Right renal cortex interstitium (tissue), 3 donors: ENCODE measurements around the gene PODN. TPM values are rescaled to one million over a fixed set of nuclear protein-coding genes. Genes with fewer than 3 reads are reported as not detected.

Experiments used
- DNase-seq, 3 donors: peaks; one replicate each; pipeline ENCODE4 v3.0.0-alpha.2; 2013; ENCODE audit warnings: low read depth in 3 of 3, low spot score in 2 of 3
- polyA plus RNA-seq, 3 donors: library from polyadenylated mRNA; unstranded; fragments of 120-200 nt; gene quantifications; one replicate each; pipeline ENCODE4 v1.2.1, GENCODE V29; 2013; ENCODE audit not compliant: insufficient read length in 3 of 3

The PODN gene
- polyA plus RNA-seq, 3 donors: 1.4 to 1.8 (median 1.6) TPM

- DNase-seq: no peak
Observed at GRCh38 chr1:53073868-53074311, 11.9 kb downstream of the PODN start.

- DNase-seq: no peak
Observed at GRCh38 chr1:53074313-53075154, 12.5 kb downstream of the PODN start.

- DNase-seq: no peak
Observed at GRCh38 chr1:53075206-53075605, 13.2 kb downstream of the PODN start.

DNA sequence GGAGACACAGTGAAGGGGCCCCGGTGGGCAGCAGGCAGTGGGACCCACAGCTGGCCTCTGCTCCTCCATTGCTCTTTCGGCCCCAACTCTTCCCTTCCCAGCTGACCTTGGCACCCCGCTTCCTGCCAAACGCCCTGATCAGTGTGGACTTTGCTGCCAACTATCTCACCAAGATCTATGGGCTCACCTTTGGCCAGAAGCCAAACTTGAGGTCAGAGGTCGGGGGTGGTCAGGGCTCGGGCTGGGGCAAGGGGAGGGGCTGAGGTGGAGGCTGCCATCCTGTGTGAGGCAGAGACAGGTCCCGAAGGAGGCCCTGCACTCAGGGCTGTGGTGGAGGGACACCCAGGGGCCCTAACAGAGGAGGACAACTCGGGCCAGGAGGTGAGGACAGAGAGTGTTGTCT, 13.7 kb downstream of the PODN start:
- no peak for DNase-seq

- no peak for DNase-seq
Observed at GRCh38 chr1:53076165-53076564, 14.2 kb downstream of the PODN start.

DNA sequence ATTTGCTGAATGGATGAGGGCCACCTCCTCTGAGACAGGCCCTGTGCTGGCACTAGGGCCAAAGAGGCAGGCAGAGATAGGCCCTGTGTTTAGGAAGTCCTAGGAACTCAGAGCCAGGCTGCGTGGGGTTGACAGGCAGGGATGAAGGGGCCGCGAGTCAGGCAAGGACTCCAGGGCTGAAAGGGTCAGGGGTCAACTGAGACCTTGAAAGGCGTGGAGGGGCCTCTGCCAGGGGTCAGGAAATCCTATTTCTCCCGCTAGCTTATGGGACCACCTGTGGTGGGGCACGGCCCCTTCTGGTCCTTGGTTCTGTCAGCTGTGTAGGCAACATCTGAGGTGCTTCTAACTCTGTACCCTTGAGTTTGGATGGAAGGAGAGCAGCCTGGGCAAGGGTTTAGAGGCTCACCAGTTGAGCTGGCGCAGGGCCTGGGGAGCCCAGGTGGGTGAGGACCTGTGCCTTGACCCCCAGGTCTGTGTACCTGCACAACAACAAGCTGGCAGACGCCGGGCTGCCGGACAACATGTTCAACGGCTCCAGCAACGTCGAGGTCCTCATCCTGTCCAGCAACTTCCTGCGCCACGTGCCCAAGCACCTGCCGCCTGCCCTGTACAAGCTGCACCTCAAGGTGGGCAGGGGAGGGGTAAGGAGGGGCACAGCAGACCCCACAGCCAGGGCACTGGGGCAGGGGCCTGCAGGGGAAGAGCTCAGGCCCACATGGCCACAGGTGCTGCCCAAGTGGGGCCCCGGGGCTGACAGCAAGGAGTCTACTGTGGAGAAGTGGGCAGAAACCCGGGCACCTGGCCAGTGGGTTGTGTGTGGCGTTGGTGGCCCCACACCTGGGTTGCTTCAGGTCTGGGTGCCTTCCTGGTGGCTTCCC, 14.9 kb downstream of the PODN start:
- no peak for DNase-seq

DNA sequence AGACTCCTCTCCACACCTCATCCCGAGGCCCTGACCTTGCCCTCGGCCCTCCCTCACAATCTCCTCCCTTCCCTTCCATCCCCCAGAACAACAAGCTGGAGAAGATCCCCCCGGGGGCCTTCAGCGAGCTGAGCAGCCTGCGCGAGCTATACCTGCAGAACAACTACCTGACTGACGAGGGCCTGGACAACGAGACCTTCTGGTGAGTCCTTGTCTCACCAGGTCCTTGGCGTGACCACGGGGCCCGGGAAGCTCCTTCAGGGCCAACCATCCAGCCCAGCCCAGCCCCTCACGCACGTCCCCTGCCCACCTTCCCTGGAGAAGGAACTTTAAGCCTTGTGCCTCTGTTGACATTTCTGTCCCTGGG, 15.6 kb downstream of the PODN start:
- DNase-seq: no peak

DNA sequence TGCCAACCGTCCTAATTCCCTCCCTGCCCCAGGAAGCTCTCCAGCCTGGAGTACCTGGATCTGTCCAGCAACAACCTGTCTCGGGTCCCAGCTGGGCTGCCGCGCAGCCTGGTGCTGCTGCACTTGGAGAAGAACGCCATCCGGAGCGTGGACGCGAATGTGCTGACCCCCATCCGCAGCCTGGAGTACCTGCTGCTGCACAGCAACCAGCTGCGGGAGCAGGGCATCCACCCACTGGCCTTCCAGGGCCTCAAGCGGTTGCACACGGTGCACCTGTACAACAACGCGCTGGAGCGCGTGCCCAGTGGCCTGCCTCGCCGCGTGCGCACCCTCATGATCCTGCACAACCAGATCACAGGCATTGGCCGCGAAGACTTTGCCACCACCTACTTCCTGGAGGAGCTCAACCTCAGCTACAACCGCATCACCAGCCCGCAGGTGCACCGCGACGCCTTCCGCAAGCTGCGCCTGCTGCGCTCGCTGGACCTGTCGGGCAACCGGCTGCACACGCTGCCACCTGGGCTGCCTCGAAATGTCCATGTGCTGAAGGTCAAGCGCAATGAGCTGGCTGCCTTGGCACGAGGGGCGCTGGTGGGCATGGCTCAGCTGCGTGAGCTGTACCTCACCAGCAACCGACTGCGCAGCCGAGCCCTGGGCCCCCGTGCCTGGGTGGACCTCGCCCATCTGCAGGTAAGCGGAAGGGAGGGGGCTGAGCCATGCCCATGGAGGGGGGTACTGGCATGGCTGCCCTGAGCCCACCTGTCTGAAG, 16.5 kb downstream of the PODN start:
- DNase-seq: no peak

DNA sequence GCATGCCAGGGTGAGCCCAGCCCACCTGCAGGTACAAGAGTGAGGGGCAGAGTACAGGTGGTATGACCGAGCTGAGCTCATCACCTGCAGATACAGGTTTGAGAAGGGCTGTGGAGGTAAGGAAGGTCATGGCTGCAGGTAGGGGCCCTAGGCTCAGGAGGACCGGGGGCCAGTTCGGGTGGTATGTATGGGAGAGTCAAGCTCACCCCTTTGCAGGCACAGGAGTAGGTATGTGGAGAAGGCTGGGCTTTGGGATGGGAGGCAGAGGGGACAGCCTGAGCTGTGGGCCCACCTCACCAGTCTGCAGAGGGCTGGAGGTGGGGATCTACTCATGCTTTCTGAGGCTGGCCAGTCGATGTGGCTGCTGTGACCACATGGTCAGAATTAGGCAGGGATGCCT, 17.2 kb downstream of the PODN start:
- DNase-seq: no peak

DNA sequence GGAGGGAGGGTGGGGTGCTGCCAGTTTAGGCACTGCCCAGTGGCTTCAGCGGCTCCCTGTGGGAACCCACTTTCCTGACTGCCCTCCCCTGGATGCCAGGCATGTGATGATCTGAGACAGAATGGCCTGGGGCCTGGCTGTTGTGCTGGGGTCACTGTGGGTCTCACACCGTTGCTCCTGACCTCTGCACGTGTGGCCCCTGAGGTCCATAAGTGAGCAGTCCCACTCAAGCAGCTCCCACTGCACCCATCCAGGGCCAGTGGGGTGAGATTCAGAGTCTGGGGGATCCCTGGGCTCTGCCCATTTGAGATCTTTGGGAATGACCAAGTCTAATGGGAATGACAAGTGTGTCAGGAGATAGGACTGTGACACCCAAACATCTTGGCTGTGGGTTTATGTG, 18.0 kb downstream of the PODN start:
- DNase-seq: no peak

DNA sequence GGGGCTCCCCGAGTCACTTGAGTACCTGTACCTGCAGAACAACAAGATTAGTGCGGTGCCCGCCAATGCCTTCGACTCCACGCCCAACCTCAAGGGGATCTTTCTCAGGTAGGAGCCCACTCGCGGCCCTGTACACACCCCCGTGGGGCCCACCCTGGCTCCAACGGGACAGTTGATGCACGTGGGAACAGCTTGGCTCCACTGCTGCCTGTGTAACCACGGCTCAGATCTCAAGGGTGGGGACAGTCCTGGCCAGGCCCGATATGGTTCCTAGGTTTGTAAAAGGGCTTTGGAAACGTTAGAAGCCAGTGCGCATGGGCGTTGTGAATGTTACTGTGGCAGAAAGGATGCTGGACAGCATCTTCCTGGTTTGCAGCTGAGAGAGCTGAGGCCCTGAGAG, 18.8 kb downstream of the PODN start:
- DNase-seq: no peak

DNA sequence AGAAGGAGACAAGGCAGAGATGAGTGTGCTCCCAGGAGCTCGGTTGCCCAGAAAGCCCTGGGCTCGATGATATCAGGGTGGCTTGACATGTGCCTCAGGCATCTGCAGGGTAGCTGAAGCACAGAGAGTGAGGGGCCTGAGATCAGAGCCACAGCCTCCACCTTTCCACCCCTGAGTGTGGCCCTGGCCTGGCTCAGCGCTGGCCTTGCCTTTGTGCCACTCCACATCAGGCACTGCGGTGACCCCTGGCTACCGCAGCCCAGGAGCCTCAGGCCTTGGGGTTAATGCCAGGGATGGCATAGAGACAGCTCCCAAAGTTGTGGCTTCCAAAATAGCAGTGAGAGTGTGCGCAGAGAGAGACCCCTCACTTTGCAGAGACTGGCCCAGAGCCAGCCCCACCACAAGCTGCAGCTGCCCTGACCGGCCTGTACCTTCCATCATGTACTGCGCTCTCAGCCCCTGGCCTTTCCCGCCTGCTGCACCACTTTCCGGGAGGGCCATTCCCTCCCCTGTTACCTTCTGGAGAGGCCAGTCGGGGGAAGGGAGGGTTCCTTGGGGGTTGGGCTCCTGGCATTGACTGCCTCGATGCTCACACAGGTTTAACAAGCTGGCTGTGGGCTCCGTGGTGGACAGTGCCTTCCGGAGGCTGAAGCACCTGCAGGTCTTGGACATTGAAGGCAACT, 19.5 kb downstream of the PODN start:
- no peak for DNase-seq

DNA sequence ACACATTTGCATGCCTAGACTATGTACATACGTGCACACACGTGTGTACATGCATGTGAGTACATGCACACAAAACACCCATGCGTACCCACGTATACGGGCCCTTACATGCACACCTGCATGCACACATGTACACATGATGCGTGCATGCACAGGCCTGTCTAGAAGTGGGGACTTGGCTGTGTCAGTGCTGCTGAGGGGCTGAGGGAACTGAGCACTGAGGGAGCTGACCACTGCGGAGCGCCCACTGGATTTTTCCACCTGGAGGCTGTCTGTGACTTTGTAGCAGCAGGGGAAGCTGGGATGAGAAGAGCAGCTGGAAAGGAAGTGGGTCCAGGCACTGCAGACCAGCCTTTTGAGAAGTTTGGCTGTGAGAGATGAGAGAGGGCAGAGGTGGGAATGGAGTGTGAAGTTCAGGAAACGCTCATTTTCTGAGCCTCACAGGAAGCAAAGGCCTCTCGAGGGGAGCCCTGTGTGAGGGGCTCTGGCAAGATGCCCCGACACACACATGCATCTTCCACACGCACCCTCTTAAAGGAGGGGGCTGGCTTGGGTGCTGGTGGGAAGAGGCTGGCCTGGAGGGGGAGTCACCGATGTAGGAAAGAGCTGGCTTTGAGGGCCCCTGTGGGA, 20.9 kb downstream of the PODN start:
- DNase-seq: no peak

GRCh38 chr1:53083636-53084588, 21.9 kb downstream of the PODN start:
- no peak for DNase-seq

DNA sequence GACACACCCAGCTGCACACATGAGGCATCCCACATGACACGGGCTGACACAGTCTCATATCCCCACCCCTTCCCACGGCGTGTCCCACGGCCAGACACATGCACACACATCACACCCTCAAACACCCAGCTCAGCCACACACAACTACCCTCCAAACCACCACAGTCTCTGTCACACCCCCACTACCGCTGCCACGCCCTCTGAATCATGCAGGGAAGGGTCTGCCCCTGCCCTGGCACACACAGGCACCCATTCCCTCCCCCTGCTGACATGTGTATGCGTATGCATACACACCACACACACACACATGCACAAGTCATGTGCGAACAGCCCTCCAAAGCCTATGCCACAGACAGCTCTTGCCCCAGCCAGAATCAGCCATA, 22.6 kb downstream of the PODN start:
- DNase-seq: no peak

- DNase-seq: no peak
Observed at GRCh38 chr1:53085405-53085804, 23.4 kb downstream of the PODN start.

- DNase-seq: no peak
Observed at GRCh38 chr1:53086491-53087070, 24.6 kb downstream of the PODN start.
